ENCODE measurements around the gene POLG2.
"Not testable (repeated sequence)": the region's sequence is repeated elsewhere in the genome, so short reads cannot be mapped to it uniquely, and the experiment has no call there.

Gene POLG2

DNA sequence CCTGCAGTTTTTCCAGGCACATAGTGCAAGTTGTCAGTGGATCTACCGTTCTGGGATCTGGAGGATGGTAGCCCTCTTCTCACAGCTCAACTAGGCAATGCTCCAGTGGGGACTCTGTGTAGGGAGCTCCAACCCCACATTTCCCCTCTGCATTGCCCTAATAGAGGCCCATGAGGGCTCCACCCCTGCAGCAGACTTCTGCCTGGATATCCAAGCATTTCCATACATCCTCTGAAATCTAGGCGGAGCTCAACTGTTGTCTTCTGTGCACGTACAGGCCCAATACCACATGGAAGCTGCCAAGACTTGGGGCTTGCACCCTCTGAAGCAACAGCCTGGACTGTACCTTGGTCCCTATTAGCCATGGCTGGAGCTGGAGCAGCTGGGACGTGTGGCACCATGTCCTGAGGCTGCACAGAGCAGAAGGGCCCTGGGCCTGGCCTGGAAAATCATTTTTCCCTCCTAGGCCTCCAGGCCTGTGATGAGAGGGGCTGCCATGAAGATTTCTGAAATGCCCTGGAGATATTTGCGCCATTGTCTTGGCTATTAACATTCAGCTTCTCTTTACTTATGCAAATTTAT is 58.8 kb downstream of the POLG2 start:
- no peak for DNase-seq

DNA sequence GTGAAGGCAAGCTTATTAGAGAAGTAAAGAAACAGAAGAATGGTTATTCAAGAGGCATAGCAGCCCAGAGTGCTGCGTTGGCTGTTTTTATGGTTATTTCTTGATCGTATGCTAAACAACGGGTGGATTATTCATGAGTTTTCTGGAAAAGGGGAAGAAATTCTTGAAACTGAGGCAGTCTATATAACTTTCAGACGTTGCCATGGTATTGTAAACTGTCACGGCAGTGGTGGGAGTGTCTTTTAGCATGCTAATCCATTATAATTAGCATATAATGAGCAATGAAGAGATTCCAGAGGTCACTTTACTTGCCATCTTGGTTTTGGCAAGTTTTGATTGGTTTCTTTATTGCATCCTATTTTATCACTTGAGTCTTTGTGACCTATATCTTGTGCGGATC is 65.3 kb downstream of the POLG2 start:
- no peak for DNase-seq

DNA sequence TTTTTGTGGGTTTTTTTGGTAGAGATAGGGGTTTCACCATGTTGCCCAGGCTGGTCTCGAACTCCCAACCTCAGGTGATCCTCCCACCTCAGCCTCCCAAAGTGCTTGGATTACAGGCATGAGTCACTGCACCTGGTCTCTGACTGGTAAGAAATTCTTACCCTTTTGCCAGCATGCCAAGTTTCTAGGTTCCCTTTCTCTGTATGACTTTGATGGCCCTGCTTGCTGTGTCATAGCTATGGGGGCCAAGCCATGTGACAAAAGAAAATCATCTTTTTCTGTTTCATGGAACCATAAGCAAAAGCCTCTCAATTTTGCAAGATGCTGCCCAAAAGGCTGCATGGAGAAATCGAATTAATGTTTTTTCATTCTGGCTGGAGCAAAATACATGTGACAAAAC is 66.8 kb downstream of the POLG2 start:
- DNase-seq, result not testable (repeated sequence)

DNA sequence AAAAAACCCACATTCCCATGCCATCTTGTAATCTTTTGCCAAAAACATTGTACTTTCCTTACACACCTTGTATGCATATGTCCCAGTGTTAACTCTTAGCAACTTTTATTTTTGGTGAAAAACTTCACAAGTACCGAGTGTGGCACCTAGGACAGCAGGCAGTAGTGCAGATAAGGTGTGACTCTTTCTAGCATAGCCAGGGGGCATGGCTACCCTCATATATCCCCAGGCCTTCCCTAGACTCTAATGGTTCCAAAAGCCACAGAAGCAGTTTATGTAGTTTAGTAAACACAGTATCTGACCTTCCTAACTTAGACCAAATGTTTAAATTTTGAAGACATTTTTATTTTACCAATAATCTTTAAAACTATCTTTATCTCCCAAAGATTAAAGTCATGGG is 68.4 kb downstream of the POLG2 start:
- DNase-seq, result no peak
